GM12801 (cell line): ENCODE results near the gene PCDHGA3.

Experiments used
- TF ChIP-seq, protein P1 (sequence below): IDR thresholded peaks from one replicate; pipeline ENCODE4 v1.5.1; 2011; ENCODE audit warnings: control low read depth; ENCODE audit not compliant: insufficient read length; ENCODE audit errors: extremely low read depth

The PCDHGA3 gene

GRCh38 chr5:141342773-141343172, 856 bp upstream of the PCDHGA3 start:
- TF ChIP-seq, protein P1, sequence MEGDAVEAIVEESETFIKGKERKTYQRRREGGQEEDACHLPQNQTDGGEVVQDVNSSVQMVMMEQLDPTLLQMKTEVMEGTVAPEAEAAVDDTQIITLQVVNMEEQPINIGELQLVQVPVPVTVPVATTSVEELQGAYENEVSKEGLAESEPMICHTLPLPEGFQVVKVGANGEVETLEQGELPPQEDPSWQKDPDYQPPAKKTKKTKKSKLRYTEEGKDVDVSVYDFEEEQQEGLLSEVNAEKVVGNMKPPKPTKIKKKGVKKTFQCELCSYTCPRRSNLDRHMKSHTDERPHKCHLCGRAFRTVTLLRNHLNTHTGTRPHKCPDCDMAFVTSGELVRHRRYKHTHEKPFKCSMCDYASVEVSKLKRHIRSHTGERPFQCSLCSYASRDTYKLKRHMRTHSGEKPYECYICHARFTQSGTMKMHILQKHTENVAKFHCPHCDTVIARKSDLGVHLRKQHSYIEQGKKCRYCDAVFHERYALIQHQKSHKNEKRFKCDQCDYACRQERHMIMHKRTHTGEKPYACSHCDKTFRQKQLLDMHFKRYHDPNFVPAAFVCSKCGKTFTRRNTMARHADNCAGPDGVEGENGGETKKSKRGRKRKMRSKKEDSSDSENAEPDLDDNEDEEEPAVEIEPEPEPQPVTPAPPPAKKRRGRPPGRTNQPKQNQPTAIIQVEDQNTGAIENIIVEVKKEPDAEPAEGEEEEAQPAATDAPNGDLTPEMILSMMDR = no peak

GRCh38 chr5:141343953-141344463, 379 bp downstream of the PCDHGA3 start:
- TF ChIP-seq, protein P1 = no peak

DNA sequence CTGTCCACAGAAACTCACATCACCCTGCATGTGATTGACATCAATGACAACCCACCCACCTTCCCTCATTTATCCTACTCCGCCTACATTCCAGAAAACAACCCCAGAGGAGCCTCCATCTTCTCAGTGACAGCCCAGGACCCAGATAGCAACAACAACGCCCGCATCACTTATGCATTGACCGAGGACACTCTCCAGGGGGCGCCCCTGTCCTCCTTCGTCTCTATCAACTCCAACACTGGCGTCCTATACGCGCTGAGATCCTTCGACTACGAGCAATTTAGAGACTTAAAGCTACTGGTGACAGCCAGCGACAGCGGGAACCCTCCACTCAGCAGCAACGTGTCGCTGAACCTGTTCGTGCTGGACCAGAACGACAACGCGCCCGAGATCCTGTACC, 1.7 kb downstream of the PCDHGA3 start:
- TF ChIP-seq, protein P1 = no peak

- TF ChIP-seq, protein P1 = no peak
Measured at GRCh38 chr5:141349917-141350619, 6.4 kb downstream of the PCDHGA3 start, which contains the start of gene PCDHGB1. PCDHGB1 (plus strand) TSS chr5:141350099; CDS start chr5:141350261, 162 bp downstream.

GRCh38 chr5:141351591-141351990, 8.0 kb downstream of the PCDHGA3 start:
- TF ChIP-seq, protein P1 = no peak

- TF ChIP-seq, protein P1 = no peak
Measured at GRCh38 chr5:141354900-141355469, 11.4 kb downstream of the PCDHGA3 start, which contains the start of gene PCDHGA4. PCDHGA4 (plus strand) TSS chr5:141355021; CDS start chr5:141355108, 87 bp downstream.

- TF ChIP-seq, protein P1 = no peak
Measured at GRCh38 chr5:141355641-141356040, 12.0 kb downstream of the PCDHGA3 start.
